Right lobe of liver (tissue), 4 donors: ENCODE results near the gene RPTOR.

Source experiments
- CTCF ChIP-seq, 4 donors: fragments of 200-600 bp in 3 of 4; fragments of 450-650 bp in 1 of 4; IDR thresholded peaks; one replicate each; pipeline versions ENCODE4 v1.5.1 to v1.8.0; 2016 to 2022; ENCODE audit warnings: antibody characterized with exemption in 4 of 4, mild to moderate bottlenecking in 2 of 4
- POLR2A ChIP-seq: fragments of 450-650 bp; IDR thresholded peaks from one replicate; pipeline ENCODE4 v1.6.1; 2017; ENCODE audit warnings: antibody characterized with exemption, mild to moderate bottlenecking
- donor health status: DM: no; HTN: no; CAD: no.
- donor health status: DM: no; HTN: no; CAD: no.
- donor health status: DM: no; HTN: yes; CAD: no.

GRCh38 chr17:80913928-80914821 lies 369.5 kb downstream of the RPTOR start:
- no peak for TF ChIP-seq CTCF (IDR thresholded peaks at IDR 0.05)
- no peak for TF ChIP-seq POLR2A
